Endothelial cell of umbilical vein (primary cell): ENCODE results near the gene CENPP. TPM values are rescaled to one million over a fixed set of nuclear protein-coding genes. Genes with fewer than 3 reads are reported as not detected.

ENCODE experiments used
- BruUV-seq: library from RNA; stranded (reverse); fragments of 400-500 nt; replicated peaks from 2 replicates; lab custom pipeline; 2021; lab: Mats Ljungman, UMichigan
- CTCF ChIA-PET: fragments of 300-600, 350-600 bp; sonication (Branson Sonifier 250); formaldehyde crosslinking; loops from one replicate; lab custom pipeline; 2021; ENCODE audit warnings: antibody characterized with exemption, inconsistent platforms; lab: Charles Lee
- POLR2A ChIA-PET: fragments of 300-600, 350-600 bp; sonication (Branson Sonifier 250); formaldehyde crosslinking; loops from one replicate; lab custom pipeline; 2021; ENCODE audit warnings: antibody characterized with exemption, inconsistent platforms; lab: Charles Lee
- DNase-seq: peaks from one replicate; pipeline ENCODE4 v3.0.0-alpha.2; 2011; ENCODE audit warnings: low read depth, low spot score
- FAIRE-seq: peaks from 2 replicates; lab custom pipeline; 2011; peaks lifted over from hg19 to GRCh38; lab: Jason Lieb, UNC
- H2AFZ ChIP-seq: 2 replicates; pipeline ENCODE4 v1.6.0; 2012; ENCODE audit warnings: low read depth, low read length, control low read depth, inconsistent platforms
- H3K27ac ChIP-seq: 2 replicates; pipeline ENCODE4 v1.5.1; 2011; ENCODE audit warnings: low read depth, mild to moderate bottlenecking, control low read depth, low read length, moderate library complexity; ENCODE audit not compliant: insufficient read depth
- H3K27me3 ChIP-seq, 2 experiments: 2 replicates each; pipeline versions ENCODE4 v1.6.0 to v1.6.1; 2011; ENCODE audit warnings: low read length in 2 of 2, mixed read lengths in 1 of 2; ENCODE audit not compliant: control insufficient read depth in 2 of 2, insufficient read depth in 2 of 2
- H3K36me3 ChIP-seq, 2 experiments: 2 replicates in 1 of 2; 3 replicates in 1 of 2; pipeline ENCODE4 v1.5.1; 2011; ENCODE audit warnings: low read length in 2 of 2, mild to moderate bottlenecking in 1 of 2, moderate library complexity in 1 of 2; ENCODE audit not compliant: control insufficient read depth in 2 of 2, insufficient read depth in 2 of 2; ENCODE audit errors: extremely low read depth in 1 of 2
- H3K4me1 ChIP-seq: 3 replicates; pipeline ENCODE4 v1.5.1; 2011; ENCODE audit warnings: mild to moderate bottlenecking, low read length; ENCODE audit not compliant: control insufficient read depth, insufficient read depth; ENCODE audit errors: extremely low read depth
- H3K4me2 ChIP-seq: 2 replicates; pipeline ENCODE4 v1.6.1; 2011; ENCODE audit warnings: low read length, control low read depth, mixed read lengths; ENCODE audit not compliant: insufficient read depth
- H3K4me3 ChIP-seq, 3 experiments: fragments of 200-600 bp in 1 of 3; sonication (generic), shearing (Covaris generic) in 1 of 3; replicated peaks in 1 of 3; 2 replicates each; pipeline ENCODE4 v1.5.1; 2011 to 2016; ENCODE audit warnings: control low read depth in 3 of 3, low read length in 3 of 3, mild to moderate bottlenecking in 2 of 3, inconsistent platforms in 1 of 3, low read depth in 1 of 3, moderate library complexity in 1 of 3; ENCODE audit not compliant: insufficient read depth in 1 of 3
- H3K79me2 ChIP-seq: 2 replicates; pipeline ENCODE4 v1.6.0; 2012; ENCODE audit warnings: low read length, inconsistent platforms; ENCODE audit not compliant: control insufficient read depth, insufficient read depth
- H3K9ac ChIP-seq: replicated peaks from 2 replicates; pipeline ENCODE3; 2011; ENCODE audit warnings: low read length, control low read depth; ENCODE audit not compliant: insufficient read depth; ENCODE audit errors: extremely low read depth
- H3K9me1 ChIP-seq: replicated peaks from 3 replicates; pipeline ENCODE4 v1.6.0; 2011; ENCODE audit warnings: mild to moderate bottlenecking, low read length; ENCODE audit not compliant: control insufficient read depth, insufficient read depth; ENCODE audit errors: extremely low read depth
- H3K9me3 ChIP-seq: replicated peaks from 2 replicates; pipeline ENCODE4 v1.5.1; 2012; ENCODE audit warnings: low read length, inconsistent platforms; ENCODE audit not compliant: control insufficient read depth, insufficient read depth
- H4K20me1 ChIP-seq: replicated peaks from 2 replicates; pipeline ENCODE3; 2011; ENCODE audit warnings: mild to moderate bottlenecking, low read length; ENCODE audit not compliant: control insufficient read depth, insufficient read depth; ENCODE audit errors: extremely low read depth
- CTCF ChIP-seq, 2 donors: IDR thresholded peaks; 1 replicate in 1 of 2; 2 replicates in 1 of 2; pipeline ENCODE4 v1.5.1; 2011; ENCODE audit warnings: low read length in 2 of 2, mild to moderate bottlenecking in 2 of 2, moderate library complexity in 2 of 2, control low read depth in 1 of 2, inconsistent platforms in 1 of 2, low read depth in 1 of 2; ENCODE audit not compliant: insufficient read depth in 1 of 2; ENCODE audit errors: extremely low read depth in 1 of 2
- EZH2 ChIP-seq: IDR thresholded peaks from 2 replicates; pipeline ENCODE4 v1.6.1; 2012; ENCODE audit warnings: borderline replicate concordance, low read depth, mild to moderate bottlenecking, moderate library complexity, low read length, inconsistent platforms; ENCODE audit not compliant: severe bottlenecking
- FOS ChIP-seq: IDR thresholded peaks from 2 replicates; pipeline ENCODE4 v1.6.1; 2011; ENCODE audit warnings: mild to moderate bottlenecking, low read length, moderate library complexity, borderline replicate concordance; ENCODE audit not compliant: insufficient read depth
- GATA2 ChIP-seq: IDR thresholded peaks from 2 replicates; pipeline ENCODE4 v1.7.0; 2011; ENCODE audit warnings: low read depth, mild to moderate bottlenecking, moderate library complexity, mixed read lengths, low read length; ENCODE audit not compliant: insufficient read length, insufficient read depth
- JUN ChIP-seq: IDR thresholded peaks from 2 replicates; pipeline ENCODE4 v1.6.1; 2011; ENCODE audit warnings: borderline replicate concordance, low read depth; ENCODE audit not compliant: insufficient read length, insufficient read depth
- MAX ChIP-seq: IDR thresholded peaks from 2 replicates; pipeline ENCODE4 v1.6.1; 2011; ENCODE audit not compliant: insufficient read depth, insufficient read length
- MYC ChIP-seq: IDR thresholded peaks from one replicate; pipeline ENCODE4 v1.6.1; 2011; ENCODE audit warnings: mild to moderate bottlenecking, low read depth, low read length
- POLR2A ChIP-seq: IDR thresholded peaks from 2 replicates; pipeline ENCODE4 v1.6.1; 2012; ENCODE audit warnings: low read depth, mild to moderate bottlenecking, control low read depth, low read length
- POLR2AphosphoS5 ChIP-seq: IDR thresholded peaks from 2 replicates; pipeline ENCODE4 v1.6.1; 2012; ENCODE audit warnings: low read depth, mild to moderate bottlenecking, control low read depth, low read length, moderate library complexity; ENCODE audit not compliant: insufficient read depth
- dilution Hi-C: fragments of 300-500 bp; cut with MboI; formaldehyde crosslinking; loops from one replicate; pipeline ENCODE4 v1.15.0; 2019; ENCODE audit warnings: low sequenced_read_pairs; ENCODE audit not compliant: extremely low pct_ligation_motif_present
- intact Hi-C: fragments of 100-400 bp; cut with micrococcal nuclease; formaldehyde crosslinking; loops from one replicate; pipeline ENCODE4 v1.10.0; 2022
- polyA plus RNA-seq, 4 experiments: library from polyadenylated mRNA; depleted of rRNA in 3 of 4; stranded (reverse) in 3 of 4; unstranded in 1 of 4; fragments of >200 nt; gene quantifications; 2 replicates each; pipeline versions ENCODE4 v1.2.1 to v1.2.3, GENCODE V29; 2011 to 2012; ENCODE audit warnings: missing spikeins in 1 of 4
- total RNA-seq: library from RNA; stranded (reverse); gene quantifications from 2 replicates; pipeline ENCODE4 v1.2.3, GENCODE V29; 2021

Gene CENPP
- total and polyA plus RNA-seq, 2 donors (not counting 3 experiments of a cell fraction or from before 2014, with no cell fraction given), result 1.2 to 12.0 TPM

- intact Hi-C loops, result no loop called here
- TF ChIP-seq FOS (no peak), MYC (no peak), GATA2 (no peak), POLR2AphosphoS5 (no peak), POLR2A (no peak), JUN (no peak), EZH2 (no peak), MAX (no peak), CTCF (IDR thresholded peaks at IDR 0.05; ENCODE audit: extremely low read depth in 1 of 2, insufficient read depth in 1 of 2, low read depth in 1 of 2, low read length in 2 of 2) (no peak)
Observed at GRCh38 chr9:92599938-92600461, 274.2 kb downstream of the CENPP start.

More at GRCh38 chr9:92599938-92600461, 274.2 kb downstream of the CENPP start:
- H3K4me2 ChIP-seq, result no peak overlapping the region
- no peaks in the 10 kb centered on the region for H3K27me3 ChIP-seq
- no peaks in the 10 kb centered on the region for H3K36me3 ChIP-seq
- no peaks in the 10 kb centered on the region for H3K9me3 ChIP-seq
- DNase-seq (no peak), FAIRE-seq (no peak)
- ChIA-PET POLR2A (no interaction called here), CTCF (interaction anchor here (0.8 to 1.0 kb wide), 4 partner anchors 10 to 43 kb away, joined by 3 to 4 read pairs (median 3); no protein-coding TSS in a partner anchor)
- no peaks in the 10 kb centered on the region for H4K20me1 ChIP-seq
- H3K79me2 ChIP-seq, result no peaks in the 10 kb centered on the region
- H3K4me1 ChIP-seq, result no peaks in the 10 kb centered on the region
- no peak overlapping the region for H3K9ac ChIP-seq
- no peak overlapping the region for H2AFZ ChIP-seq
- no TSS peak for BruUV-seq
- H3K27ac ChIP-seq, result no peak overlapping the region
- dilution Hi-C loops, result no loop called here
- no peaks in the 10 kb centered on the region for H3K9me1 ChIP-seq
- no peak overlapping the region for H3K4me3 ChIP-seq
